Activated CD4-positive, alpha-beta T cell treated with anti-CD3 and anti-CD28 coated beads, Interleukin-2, amount 10 ng/mL, durations not matched to agents 7 days and 5 days (primary cell): ENCODE measurements around the gene CCDC194. TPM values are rescaled to one million over a fixed set of nuclear protein-coding genes. Genes with fewer than 3 reads are reported as not detected.

Source experiments
- total RNA-seq, 2 experiments: library from RNA; stranded (reverse); gene quantifications; one replicate each; pipeline ENCODE4 v1.2.3, GENCODE V29; 2021

Gene CCDC194
- total RNA-seq, 2 experiments from 2014 or later = 3.7 to 4.2 TPM

Other genes starting within 250 kb of the CCDC194 start
- 10 to 100 TPM; 23.3 to 24.7 TPM for gene USE1, start 178.8 kb downstream of the CCDC194 start, total RNA-seq
- gene OCEL1, start 168.0 kb downstream of the CCDC194 start, total RNA-seq = 10 to 100 TPM; 19.6 to 23.1 TPM
- gene NR2F6, start 148.3 kb downstream of the CCDC194 start, total RNA-seq = 1 to 10 TPM; 3.6 to 3.8 TPM
- under 1 TPM in 1 of 2 experiments, not detected in 1; 0.27 TPM for gene USHBP1, start 129.5 kb downstream of the CCDC194 start, total RNA-seq
- gene BABAM1, start 126.8 kb downstream of the CCDC194 start, total RNA-seq = 100 to 1,000 TPM; 111 to 113 TPM
- 1 to 10 TPM; 1.7 to 1.9 TPM for gene ANKLE1, start 112.3 kb downstream of the CCDC194 start, total RNA-seq
- gene ABHD8, start 90.8 kb downstream of the CCDC194 start, total RNA-seq = 10 to 100 TPM in 1 of 2 experiments, 1 to 10 TPM in 1; 9.3 to 10.1 TPM
- gene MRPL34, start 88.3 kb downstream of the CCDC194 start, total RNA-seq = 10 to 100 TPM; 79.5 to 80.8 TPM
- 10 to 100 TPM; 39.5 to 45.3 TPM for gene DDA1, start 84.6 kb downstream of the CCDC194 start, total RNA-seq
- 10 to 100 TPM; 16.4 to 17.5 TPM for gene ANO8, start 59.3 kb downstream of the CCDC194 start, total RNA-seq
- 10 to 100 TPM; 30.9 to 41.3 TPM for gene GTPBP3, start 56.6 kb downstream of the CCDC194 start, total RNA-seq
- gene PLVAP, start 16.9 kb downstream of the CCDC194 start, total RNA-seq = not detected
- 100 to 1,000 TPM; 192 to 198 TPM for gene BST2, start 11.4 kb upstream of the CCDC194 start, total RNA-seq
- 10 to 100 TPM; 33.5 to 44.5 TPM for gene MVB12A, start 25.9 kb upstream of the CCDC194 start, total RNA-seq
- not detected for gene TMEM221, start 54.5 kb upstream of the CCDC194 start, total RNA-seq
- not detected for gene NXNL1, start 66.7 kb upstream of the CCDC194 start, total RNA-seq
- gene SLC27A1, start 76.3 kb upstream of the CCDC194 start, total RNA-seq = 1 to 10 TPM; 2.1 to 2.8 TPM
- gene PGLS, start 117.5 kb upstream of the CCDC194 start, total RNA-seq = 10 to 100 TPM; 81.8 to 93.0 TPM
- gene COLGALT1, start 161.5 kb upstream of the CCDC194 start, total RNA-seq = 10 to 100 TPM; 55.4 to 62.0 TPM